Measurements from ENCODE around the gene GPC6.

Gene GPC6

GRCh38 chr13:93637852-93638251 lies 411.2 kb downstream of the GPC6 start:
- ChIA-PET POLR2A (no interaction called here), CTCF (no interaction called here)
- DNase-seq (ENCODE audit: low read depth, low spot score): no peak
- no peak overlapping the region for H3K4me3 ChIP-seq (ENCODE audit: low read depth, low read length)
- TF ChIP-seq, protein P1, sequence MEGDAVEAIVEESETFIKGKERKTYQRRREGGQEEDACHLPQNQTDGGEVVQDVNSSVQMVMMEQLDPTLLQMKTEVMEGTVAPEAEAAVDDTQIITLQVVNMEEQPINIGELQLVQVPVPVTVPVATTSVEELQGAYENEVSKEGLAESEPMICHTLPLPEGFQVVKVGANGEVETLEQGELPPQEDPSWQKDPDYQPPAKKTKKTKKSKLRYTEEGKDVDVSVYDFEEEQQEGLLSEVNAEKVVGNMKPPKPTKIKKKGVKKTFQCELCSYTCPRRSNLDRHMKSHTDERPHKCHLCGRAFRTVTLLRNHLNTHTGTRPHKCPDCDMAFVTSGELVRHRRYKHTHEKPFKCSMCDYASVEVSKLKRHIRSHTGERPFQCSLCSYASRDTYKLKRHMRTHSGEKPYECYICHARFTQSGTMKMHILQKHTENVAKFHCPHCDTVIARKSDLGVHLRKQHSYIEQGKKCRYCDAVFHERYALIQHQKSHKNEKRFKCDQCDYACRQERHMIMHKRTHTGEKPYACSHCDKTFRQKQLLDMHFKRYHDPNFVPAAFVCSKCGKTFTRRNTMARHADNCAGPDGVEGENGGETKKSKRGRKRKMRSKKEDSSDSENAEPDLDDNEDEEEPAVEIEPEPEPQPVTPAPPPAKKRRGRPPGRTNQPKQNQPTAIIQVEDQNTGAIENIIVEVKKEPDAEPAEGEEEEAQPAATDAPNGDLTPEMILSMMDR (IDR thresholded peaks at IDR 0.05; ENCODE audit: insufficient read depth, low read length, missing control alignments): no peak

DNA sequence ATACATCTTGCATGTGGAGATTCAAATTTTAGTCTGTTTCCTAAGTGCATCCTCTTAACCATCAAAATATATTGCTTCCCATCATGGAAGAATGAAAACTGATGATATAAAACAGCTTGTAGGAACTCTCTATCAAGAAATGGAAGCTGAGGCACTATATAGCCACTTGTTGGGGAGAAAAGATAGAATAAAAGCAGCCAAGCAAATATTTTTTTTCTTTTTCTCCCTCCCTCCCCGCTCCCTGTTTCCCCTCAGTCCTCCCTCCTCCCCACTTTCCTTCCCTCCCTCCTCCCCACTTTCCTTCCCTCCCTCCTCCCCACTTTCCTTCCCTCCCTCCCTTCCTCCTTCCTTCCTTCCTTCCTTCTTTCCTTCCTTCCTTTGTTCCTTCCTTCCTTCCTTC lies 413.8 kb downstream of the GPC6 start:
- ChIA-PET POLR2A (no interaction called here), CTCF (no interaction called here)
- no peak for DNase-seq (ENCODE audit: low read depth, low spot score)
- H3K4me3 ChIP-seq (ENCODE audit: low read depth, low read length): no peak overlapping the region
- TF ChIP-seq, protein P1 (IDR thresholded peaks at IDR 0.05; ENCODE audit: insufficient read depth, low read length, missing control alignments): no peak

DNA sequence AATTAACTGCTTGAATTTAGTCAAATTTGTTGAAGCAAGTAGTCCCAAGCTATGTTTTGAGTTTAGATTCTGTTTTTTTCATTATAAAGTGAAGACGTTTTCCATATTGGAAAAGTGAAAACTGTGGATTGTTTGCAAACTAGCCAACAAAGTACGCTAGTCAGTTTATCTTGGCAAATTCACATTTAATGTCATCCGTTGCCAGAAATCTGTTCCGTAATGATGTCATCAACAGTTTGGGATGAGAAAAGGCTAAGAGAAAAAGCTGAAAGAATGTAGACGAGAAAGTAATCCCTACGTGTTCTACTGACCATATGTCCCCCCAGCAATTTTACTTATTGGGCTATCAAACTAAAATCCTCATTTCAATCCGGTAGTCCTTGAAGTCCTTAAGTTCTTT lies 419.6 kb downstream of the GPC6 start:
- TF ChIP-seq, protein P1 (IDR thresholded peaks at IDR 0.05; ENCODE audit: insufficient read depth, low read length, missing control alignments): no peak
- CTCF ChIA-PET: no interaction called here
- no peak for DNase-seq (ENCODE audit: low read depth, low spot score)
- H3K4me3 ChIP-seq (ENCODE audit: low read depth, low read length): no peak overlapping the region
- POLR2A ChIA-PET: no interaction called here

GRCh38 chr13:93649496-93649895 lies 422.9 kb downstream of the GPC6 start:
- TF ChIP-seq, protein P1 (IDR thresholded peaks at IDR 0.05; ENCODE audit: insufficient read depth, low read length, missing control alignments): no peak
- POLR2A ChIA-PET: no interaction called here
- no peak for DNase-seq (ENCODE audit: low read depth, low spot score)
- CTCF ChIA-PET: no interaction called here
- no peak overlapping the region for H3K4me3 ChIP-seq (ENCODE audit: low read depth, low read length)

- no peak for DNase-seq (ENCODE audit: low read depth, low spot score)
- H3K4me3 ChIP-seq (ENCODE audit: low read depth, low read length): no peak overlapping the region
- POLR2A ChIA-PET: no interaction called here
- CTCF ChIA-PET: no interaction called here
- TF ChIP-seq, protein P1 (IDR thresholded peaks at IDR 0.05; ENCODE audit: insufficient read depth, low read length, missing control alignments): no peak
Measured at GRCh38 chr13:93653776-93654175, 427.2 kb downstream of the GPC6 start.

GRCh38 chr13:93655154-93655553 lies 428.5 kb downstream of the GPC6 start:
- no peak for DNase-seq (ENCODE audit: low read depth, low spot score)
- ChIA-PET CTCF (no interaction called here), POLR2A (no interaction called here)
- TF ChIP-seq, protein P1 (IDR thresholded peaks at IDR 0.05; ENCODE audit: insufficient read depth, low read length, missing control alignments): no peak
- no peak overlapping the region for H3K4me3 ChIP-seq (ENCODE audit: low read depth, low read length)

Data from AG04449 (cell line).